Astrocyte (in vitro differentiated cells and primary cell): ENCODE measurements around the gene LIMK2. TPM values are rescaled to one million over a fixed set of nuclear protein-coding genes. Genes with fewer than 3 reads are reported as not detected.
A peak's percentile ranks its signal among the peaks of the same experiment; 100 is the strongest.

Source experiments
- DNase-seq: peaks from one replicate; pipeline ENCODE4 v3.0.0-alpha.2; 2010; ENCODE audit warnings: low read depth
- FAIRE-seq: peaks from 2 replicates; lab custom pipeline; 2011; peaks lifted over from hg19 to GRCh38; lab: Jason Lieb, UNC
- H2AFZ ChIP-seq: 2 replicates; pipeline ENCODE4 v1.6.0; 2012; ENCODE audit warnings: low read depth, low read length, inconsistent platforms
- H3K27ac ChIP-seq: 2 replicates; pipeline ENCODE4 v1.5.1; 2011; ENCODE audit warnings: low read depth, low read length, inconsistent platforms
- H3K27me3 ChIP-seq: 2 replicates; pipeline ENCODE4 v1.6.0; 2011; ENCODE audit warnings: low read length, inconsistent platforms; ENCODE audit not compliant: insufficient read depth
- H3K36me3 ChIP-seq: 2 replicates; pipeline ENCODE4 v1.5.1; 2011; ENCODE audit warnings: low read length, inconsistent platforms; ENCODE audit not compliant: insufficient read depth
- H3K4me1 ChIP-seq: 2 replicates; pipeline ENCODE4 v1.5.1; 2011; ENCODE audit warnings: low read length, inconsistent platforms; ENCODE audit not compliant: insufficient read depth
- H3K4me2 ChIP-seq: 2 replicates; pipeline ENCODE4 v1.6.0; 2012; ENCODE audit warnings: low read length, inconsistent platforms
- H3K4me3 ChIP-seq: 2 replicates; pipeline ENCODE4 v1.5.1; 2011; ENCODE audit warnings: low read depth, mild to moderate bottlenecking, low read length, inconsistent platforms; ENCODE audit not compliant: insufficient read depth
- H3K79me2 ChIP-seq: 2 replicates; pipeline ENCODE4 v1.6.0; 2012; ENCODE audit warnings: mild to moderate bottlenecking, low read length, inconsistent platforms; ENCODE audit not compliant: insufficient read depth
- H3K9ac ChIP-seq: 2 replicates; pipeline ENCODE4 v1.6.0; 2012; ENCODE audit warnings: mild to moderate bottlenecking, low read length, inconsistent platforms
- H3K9me3 ChIP-seq: 2 replicates; pipeline ENCODE4 v1.5.1; 2012; ENCODE audit warnings: low read depth, mild to moderate bottlenecking, low read length, inconsistent platforms; ENCODE audit not compliant: insufficient read depth
- H4K20me1 ChIP-seq: 2 replicates; pipeline ENCODE4 v1.6.0; 2012; ENCODE audit warnings: low read length, inconsistent platforms; ENCODE audit not compliant: insufficient read depth
- H3K27ac Mint-ChIP-seq: one replicate; pipeline ENCODE4 v1.8.0; 2021; ENCODE audit warnings: mild to moderate bottlenecking, mixed read lengths; ENCODE audit not compliant: unreplicated experiment
- H3K27me3 Mint-ChIP-seq: one replicate; pipeline ENCODE4 v1.8.0; 2021; ENCODE audit warnings: low read depth, mixed read lengths; ENCODE audit not compliant: unreplicated experiment
- H3K36me3 Mint-ChIP-seq: one replicate; pipeline ENCODE4 v1.8.0; 2021; ENCODE audit warnings: low read depth, mixed read lengths; ENCODE audit not compliant: unreplicated experiment
- H3K4me1 Mint-ChIP-seq: one replicate; pipeline ENCODE4 v1.8.0; 2021; ENCODE audit warnings: low read depth, mixed read lengths; ENCODE audit not compliant: unreplicated experiment
- H3K4me3 Mint-ChIP-seq: one replicate; pipeline ENCODE4 v1.8.0; 2021; ENCODE audit warnings: mild to moderate bottlenecking, moderate library complexity, mixed read lengths; ENCODE audit not compliant: unreplicated experiment
- H3K9me3 Mint-ChIP-seq: one replicate; pipeline ENCODE4 v1.8.0; 2021; ENCODE audit warnings: mild to moderate bottlenecking, mixed read lengths; ENCODE audit not compliant: unreplicated experiment
- EZH2 ChIP-seq: IDR thresholded peaks from 2 replicates; pipeline ENCODE4 v1.6.1; 2012; ENCODE audit warnings: mild to moderate bottlenecking, low read length, inconsistent platforms; ENCODE audit not compliant: insufficient read depth
- total RNA-seq: library from RNA; stranded (reverse); gene quantifications from 2 replicates; pipeline ENCODE4 v1.2.1, GENCODE V29; 2021
- TF ChIP-seq, protein P1 (sequence below): IDR thresholded peaks from 2 replicates; pipeline ENCODE4 v1.5.1; 2011; ENCODE audit warnings: low read depth, mild to moderate bottlenecking, inconsistent platforms, low read length, moderate library complexity; ENCODE audit not compliant: insufficient read depth

LIMK2 gene
- total RNA-seq, 1 donor from 2014 or later, result 128 TPM

DNA sequence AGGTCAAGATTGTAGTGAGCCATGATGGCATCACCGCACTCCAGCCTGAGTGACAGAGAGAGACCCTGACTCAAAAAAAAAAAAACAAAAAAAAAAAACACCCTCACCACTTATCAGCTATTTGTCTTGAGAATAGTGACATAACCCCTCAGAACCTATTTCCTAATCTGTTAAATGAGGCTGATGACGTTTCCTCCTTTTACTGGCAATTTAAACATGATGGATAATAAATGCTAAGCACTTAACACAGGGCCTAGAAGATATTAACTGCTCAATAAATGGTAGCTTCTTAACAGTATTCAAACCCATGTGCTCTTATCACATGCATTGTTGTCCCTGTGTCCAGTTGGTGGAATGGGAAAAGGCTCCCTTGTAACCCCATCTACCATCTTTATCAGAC, 34.6 kb downstream of the LIMK2 start:
- peak overlapping the region; percentile 41 for H3K27ac Mint-ChIP-seq
- H3K79me2 ChIP-seq, result peaks cover 35% of the 10 kb centered on the region
- no peak overlapping the region for H3K4me2 ChIP-seq
- H3K27me3 ChIP-seq, result no peaks in the 10 kb centered on the region
- H3K9me3 Mint-ChIP-seq, result no peaks in the 10 kb centered on the region
- H3K9me3 ChIP-seq, result no peaks in the 10 kb centered on the region
- H3K27me3 Mint-ChIP-seq, result no peaks in the 10 kb centered on the region
- TF ChIP-seq, protein P1, sequence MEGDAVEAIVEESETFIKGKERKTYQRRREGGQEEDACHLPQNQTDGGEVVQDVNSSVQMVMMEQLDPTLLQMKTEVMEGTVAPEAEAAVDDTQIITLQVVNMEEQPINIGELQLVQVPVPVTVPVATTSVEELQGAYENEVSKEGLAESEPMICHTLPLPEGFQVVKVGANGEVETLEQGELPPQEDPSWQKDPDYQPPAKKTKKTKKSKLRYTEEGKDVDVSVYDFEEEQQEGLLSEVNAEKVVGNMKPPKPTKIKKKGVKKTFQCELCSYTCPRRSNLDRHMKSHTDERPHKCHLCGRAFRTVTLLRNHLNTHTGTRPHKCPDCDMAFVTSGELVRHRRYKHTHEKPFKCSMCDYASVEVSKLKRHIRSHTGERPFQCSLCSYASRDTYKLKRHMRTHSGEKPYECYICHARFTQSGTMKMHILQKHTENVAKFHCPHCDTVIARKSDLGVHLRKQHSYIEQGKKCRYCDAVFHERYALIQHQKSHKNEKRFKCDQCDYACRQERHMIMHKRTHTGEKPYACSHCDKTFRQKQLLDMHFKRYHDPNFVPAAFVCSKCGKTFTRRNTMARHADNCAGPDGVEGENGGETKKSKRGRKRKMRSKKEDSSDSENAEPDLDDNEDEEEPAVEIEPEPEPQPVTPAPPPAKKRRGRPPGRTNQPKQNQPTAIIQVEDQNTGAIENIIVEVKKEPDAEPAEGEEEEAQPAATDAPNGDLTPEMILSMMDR, result no peak
- no peak for TF ChIP-seq EZH2
- peaks cover 31% of the 10 kb centered on the region for H4K20me1 ChIP-seq
- no peak overlapping the region for H3K27ac ChIP-seq
- H3K36me3 Mint-ChIP-seq, result no peaks in the 10 kb centered on the region
- DNase-seq (no peak), FAIRE-seq (no peak)
- H3K4me1 ChIP-seq, result peaks cover 64% of the 10 kb centered on the region
- no peak overlapping the region for H3K4me3 Mint-ChIP-seq
- no peak overlapping the region for H3K4me3 ChIP-seq
- no peak overlapping the region for H3K9ac ChIP-seq
- peaks cover 66% of the 10 kb centered on the region for H3K4me1 Mint-ChIP-seq
- H2AFZ ChIP-seq, result no peak overlapping the region
- H3K36me3 ChIP-seq, result no peaks in the 10 kb centered on the region

DNA sequence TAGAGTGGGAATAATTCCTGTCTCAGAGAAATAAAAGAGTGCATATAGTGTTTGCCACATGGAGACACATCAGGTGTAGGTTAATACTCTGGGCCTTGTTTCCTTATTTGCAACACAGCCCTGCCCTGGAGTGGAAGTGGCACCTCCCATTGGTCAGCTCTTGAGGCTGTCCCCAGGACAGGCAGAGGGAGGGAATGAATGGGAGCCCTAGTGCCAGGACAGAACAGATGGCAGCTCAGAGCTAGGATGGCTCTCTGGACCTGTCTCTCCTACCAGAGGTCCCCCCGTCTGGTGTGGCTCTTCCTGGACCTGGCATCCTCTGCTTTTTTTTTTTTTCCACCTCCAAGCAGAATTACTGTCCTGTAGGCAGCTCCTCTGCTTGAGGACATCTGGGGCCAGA, 35.6 kb downstream of the LIMK2 start:
- Mint-ChIP-seq H3K36me3 (peaks cover 2% of the 10 kb centered on the region), H3K4me1 (peaks cover 65% of the 10 kb centered on the region), H3K9me3 (no peaks in the 10 kb centered on the region), H3K27ac (peak overlapping the region; percentile 26), H3K27me3 (no peaks in the 10 kb centered on the region), H3K4me3 (peak overlapping the region; percentile 94)
- FAIRE-seq, result no peak
- H3K4me2 ChIP-seq, result peak overlapping the region; percentile 96
- H3K9ac ChIP-seq, result peak overlapping the region; percentile 86
- H3K27me3 ChIP-seq, result no peaks in the 10 kb centered on the region
- peaks cover 44% of the 10 kb centered on the region for H3K79me2 ChIP-seq
- peaks cover 39% of the 10 kb centered on the region for H4K20me1 ChIP-seq
- TF ChIP-seq EZH2, result no peak
- TF ChIP-seq, protein P1, result no peak
- peak overlapping the region; percentile 14 for H3K27ac ChIP-seq
- DNase-seq, result no peak
- H3K4me1 ChIP-seq, result peaks cover 58% of the 10 kb centered on the region
- peak overlapping the region; percentile 73 for H3K4me3 ChIP-seq
- peak overlapping the region; percentile 64 for H2AFZ ChIP-seq
- no peaks in the 10 kb centered on the region for H3K36me3 ChIP-seq
- no peaks in the 10 kb centered on the region for H3K9me3 ChIP-seq

DNA sequence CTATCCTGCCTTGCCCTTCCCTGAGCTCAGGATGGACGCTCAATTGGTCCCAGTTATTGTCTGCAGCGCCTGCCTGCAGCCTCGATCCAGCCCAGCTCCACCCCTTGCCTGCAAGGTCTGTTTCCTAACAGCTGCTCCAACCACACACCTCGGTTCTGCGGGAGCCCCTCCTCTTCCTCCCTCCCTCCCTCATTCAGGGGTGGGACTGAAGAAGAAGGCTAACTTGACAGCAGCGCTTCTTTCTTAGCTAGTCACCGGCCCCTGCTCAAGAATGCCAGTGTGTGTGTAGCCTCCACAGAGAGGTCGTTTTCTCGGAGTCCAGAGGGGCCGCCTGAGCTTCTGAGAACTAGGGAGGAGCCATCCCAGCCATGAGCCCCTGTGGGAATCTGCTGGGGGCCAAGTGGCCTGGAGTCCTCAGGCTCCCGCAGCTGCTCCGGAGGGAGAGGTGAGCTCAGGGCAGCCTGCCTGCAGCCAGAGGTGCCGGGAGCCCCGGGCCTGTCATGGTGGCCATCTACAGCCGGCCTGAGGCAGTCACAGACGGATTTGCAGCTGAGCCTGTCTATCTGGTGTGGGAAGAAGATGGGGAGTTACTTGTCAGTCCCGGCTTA, 36.1 kb downstream of the LIMK2 start:
- FAIRE-seq (peak; percentile 97), DNase-seq (peak; percentile 94)
- H3K4me2 ChIP-seq, result peak overlapping the region; percentile 96
- peak overlapping the region; percentile 86 for H3K9ac ChIP-seq
- no peaks in the 10 kb centered on the region for H3K9me3 Mint-ChIP-seq
- H3K4me3 Mint-ChIP-seq, result peak overlapping the region; percentile 94
- peak overlapping the region; percentile 64 for H2AFZ ChIP-seq
- H3K27ac ChIP-seq, result peak overlapping the region; percentile 64
- peaks cover 6% of the 10 kb centered on the region for H3K36me3 Mint-ChIP-seq
- peaks cover 66% of the 10 kb centered on the region for H3K4me1 Mint-ChIP-seq
- H3K9me3 ChIP-seq, result no peaks in the 10 kb centered on the region
- no peaks in the 10 kb centered on the region for H3K27me3 ChIP-seq
- peaks cover 49% of the 10 kb centered on the region for H3K79me2 ChIP-seq
- peaks cover 44% of the 10 kb centered on the region for H4K20me1 ChIP-seq
- TF ChIP-seq, protein P1, result no peak
- TF ChIP-seq EZH2, result no peak
- peak overlapping the region; percentile 83 for H3K27ac Mint-ChIP-seq
- peak overlapping the region; percentile 73 for H3K4me3 ChIP-seq
- H3K27me3 Mint-ChIP-seq, result no peaks in the 10 kb centered on the region
- H3K4me1 ChIP-seq, result peaks cover 53% of the 10 kb centered on the region
- peaks cover under 1% of the 10 kb centered on the region for H3K36me3 ChIP-seq
